OCI-LY1 (cell line): Measurements from ENCODE around the gene RAB11FIP4.

Experiments used
- H2AFZ ChIP-seq: fragments of 200-600 bp; sonication (generic), shearing (Covaris generic); 2 replicates; pipeline ENCODE4 v1.6.0; 2014; ENCODE audit warnings: antibody characterized with exemption, mild to moderate bottlenecking, low read length
- H3F3A ChIP-seq: fragments of 200-600 bp; sonication (generic), shearing (Covaris generic); 2 replicates; pipeline ENCODE4 v1.6.0; 2014; ENCODE audit warnings: mild to moderate bottlenecking, antibody characterized with exemption, low read length, moderate library complexity; ENCODE audit not compliant: insufficient read depth
- H3K27ac ChIP-seq: fragments of 200-600 bp; sonication (generic); 2 replicates; pipeline ENCODE4 v1.5.1; 2014; ENCODE audit warnings: low read length, mixed run types, mild to moderate bottlenecking, low read depth; ENCODE audit not compliant: poor library complexity, severe bottlenecking
- H3K27me3 ChIP-seq: fragments of 200-600 bp; sonication (generic); 2 replicates; pipeline ENCODE4 v1.6.0; 2014; ENCODE audit warnings: antibody characterized with exemption, mild to moderate bottlenecking, low read length, moderate library complexity; ENCODE audit not compliant: insufficient read depth
- H3K36me3 ChIP-seq: fragments of 200-600 bp; sonication (generic); 2 replicates; pipeline ENCODE4 v1.6.1; 2014; ENCODE audit warnings: mild to moderate bottlenecking, antibody characterized with exemption, low read length, moderate library complexity, mixed read lengths; ENCODE audit not compliant: insufficient read depth
- H3K4me1 ChIP-seq: fragments of 200-600 bp; sonication (generic); 2 replicates; pipeline ENCODE4 v1.5.1; 2014; ENCODE audit warnings: mild to moderate bottlenecking, low read length, moderate library complexity; ENCODE audit not compliant: insufficient read depth, severe bottlenecking
- H3K4me2 ChIP-seq: fragments of 200-600 bp; sonication (generic), shearing (Covaris generic); 2 replicates; pipeline ENCODE4 v1.6.1; 2014; ENCODE audit warnings: low read length
- H3K4me3 ChIP-seq: fragments of 200-600 bp; sonication (generic); 2 replicates; pipeline ENCODE4 v1.5.1; 2014; ENCODE audit warnings: low read length, low read depth, mild to moderate bottlenecking, mixed read lengths; ENCODE audit not compliant: poor library complexity, severe bottlenecking
- H3K79me2 ChIP-seq: fragments of 200-600 bp; shearing (Covaris generic); 2 replicates; pipeline ENCODE4 v1.6.1; 2016; ENCODE audit warnings: mixed run types, low read length, mixed read lengths; ENCODE audit not compliant: insufficient read depth
- H3K9ac ChIP-seq: fragments of 200-600 bp; sonication (generic), shearing (Covaris generic); 2 replicates; pipeline ENCODE4 v1.6.1; 2014; ENCODE audit warnings: mild to moderate bottlenecking, low read length, mixed read lengths
- H3K9me2 ChIP-seq: fragments of 200-600 bp; sonication (generic), shearing (Covaris generic); 2 replicates; pipeline ENCODE4 v1.6.1; 2014; ENCODE audit warnings: low read depth, mild to moderate bottlenecking, low read length, mixed read lengths
- H3K9me3 ChIP-seq: fragments of 200-600 bp; shearing (Covaris generic); 2 replicates; pipeline ENCODE4 v1.6.1; 2014; ENCODE audit warnings: low read length, mixed read lengths
- H4K20me1 ChIP-seq: fragments of 200-600 bp; sonication (generic), shearing (Covaris generic); 2 replicates; pipeline ENCODE4 v1.6.0; 2016; ENCODE audit warnings: mild to moderate bottlenecking, low read length; ENCODE audit not compliant: insufficient read depth
- CTCF ChIP-seq: fragments of 200-600 bp; sonication (generic), shearing (Covaris generic); IDR thresholded peaks from 2 replicates; pipeline ENCODE4 v1.5.1; 2017; ENCODE audit warnings: mild to moderate bottlenecking, antibody characterized with exemption, low read length, moderate library complexity, mixed read lengths
- EZH2 ChIP-seq: fragments of 200-600 bp; sonication (generic), shearing (Covaris generic); IDR thresholded peaks from 2 replicates; pipeline ENCODE4 v1.8.0; 2017; ENCODE audit warnings: borderline replicate concordance, mixed run types, mild to moderate bottlenecking, antibody characterized with exemption, low read length, moderate library complexity, mixed read lengths

Gene RAB11FIP4

GRCh38 chr17:31433811-31434726 is 42.6 kb downstream of the RAB11FIP4 start:
- H3K4me1 ChIP-seq: peaks cover 4% of the 10 kb centered on the region
- no peaks in the 10 kb centered on the region for H3K36me3 ChIP-seq
- no peaks in the 10 kb centered on the region for H3F3A ChIP-seq
- H3K79me2 ChIP-seq: no peaks in the 10 kb centered on the region
- H3K9ac ChIP-seq: no peak overlapping the region
- no peak overlapping the region for H3K27ac ChIP-seq
- no peaks in the 10 kb centered on the region for H4K20me1 ChIP-seq
- H3K4me3 ChIP-seq: no peak overlapping the region
- no peak overlapping the region for H3K4me2 ChIP-seq
- H3K9me2 ChIP-seq: no peaks in the 10 kb centered on the region
- TF ChIP-seq EZH2: no peak
- no peak for TF ChIP-seq CTCF
- H3K9me3 ChIP-seq: no peaks in the 10 kb centered on the region
- H2AFZ ChIP-seq: no peak overlapping the region
- H3K27me3 ChIP-seq: no peaks in the 10 kb centered on the region

GRCh38 chr17:31434727-31435050 is 43.2 kb downstream of the RAB11FIP4 start:
- Histone ChIP-seq H3K36me3 (no peaks in the 10 kb centered on the region), H2AFZ (no peak overlapping the region), H3K4me2 (no peak overlapping the region), H3K4me1 (peaks cover 4% of the 10 kb centered on the region), H3K9me3 (no peaks in the 10 kb centered on the region), H3F3A (no peaks in the 10 kb centered on the region), H3K27ac (no peak overlapping the region), H3K27me3 (no peaks in the 10 kb centered on the region), H3K4me3 (no peak overlapping the region), H3K9me2 (no peaks in the 10 kb centered on the region), H3K9ac (no peak overlapping the region), H3K79me2 (no peaks in the 10 kb centered on the region), H4K20me1 (no peaks in the 10 kb centered on the region)
- no peak for TF ChIP-seq CTCF
- no peak for TF ChIP-seq EZH2

GRCh38 chr17:31435581-31435980 is 44.1 kb downstream of the RAB11FIP4 start:
- peaks cover 4% of the 10 kb centered on the region for H3K4me1 ChIP-seq
- H3K4me3 ChIP-seq: no peak overlapping the region
- H2AFZ ChIP-seq: no peak overlapping the region
- no peaks in the 10 kb centered on the region for H4K20me1 ChIP-seq
- no peaks in the 10 kb centered on the region for H3F3A ChIP-seq
- no peaks in the 10 kb centered on the region for H3K79me2 ChIP-seq
- no peaks in the 10 kb centered on the region for H3K9me2 ChIP-seq
- no peaks in the 10 kb centered on the region for H3K9me3 ChIP-seq
- no peaks in the 10 kb centered on the region for H3K36me3 ChIP-seq
- TF ChIP-seq CTCF (no peak), EZH2 (no peak)
- no peak overlapping the region for H3K27ac ChIP-seq
- no peak overlapping the region for H3K4me2 ChIP-seq
- no peaks in the 10 kb centered on the region for H3K27me3 ChIP-seq
- no peak overlapping the region for H3K9ac ChIP-seq
